ENCODE results near the gene ESAM. TPM values are rescaled to one million over a fixed set of nuclear protein-coding genes. Genes with fewer than 3 reads are reported as not detected.

The ESAM gene
- total and polyA plus RNA-seq, 2 donors (not counting 1 experiment from before 2014, with no cell fraction given) = 1.4 to 14.5 TPM

DNA sequence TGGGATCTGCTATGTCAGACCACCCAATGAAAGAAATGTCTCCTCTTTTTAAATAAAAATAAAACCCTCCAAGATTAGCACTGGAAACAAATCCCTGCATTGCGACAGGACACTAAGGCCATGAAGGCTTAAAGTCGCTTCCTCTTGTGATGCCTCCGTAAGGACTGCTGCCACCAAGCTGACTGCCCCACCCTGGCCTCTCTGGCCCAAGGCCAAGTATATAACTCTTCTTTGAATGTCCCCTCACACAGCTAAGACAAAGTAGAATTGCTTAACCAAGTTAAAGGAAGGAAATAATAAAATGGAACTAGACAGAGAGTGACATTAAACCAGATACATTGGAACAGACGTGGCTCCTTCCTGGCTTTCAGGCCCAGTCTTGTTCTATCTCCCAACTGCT lies 29.9 kb downstream of the ESAM start:
- DNase-seq = no peak
- TF ChIP-seq, protein P1, sequence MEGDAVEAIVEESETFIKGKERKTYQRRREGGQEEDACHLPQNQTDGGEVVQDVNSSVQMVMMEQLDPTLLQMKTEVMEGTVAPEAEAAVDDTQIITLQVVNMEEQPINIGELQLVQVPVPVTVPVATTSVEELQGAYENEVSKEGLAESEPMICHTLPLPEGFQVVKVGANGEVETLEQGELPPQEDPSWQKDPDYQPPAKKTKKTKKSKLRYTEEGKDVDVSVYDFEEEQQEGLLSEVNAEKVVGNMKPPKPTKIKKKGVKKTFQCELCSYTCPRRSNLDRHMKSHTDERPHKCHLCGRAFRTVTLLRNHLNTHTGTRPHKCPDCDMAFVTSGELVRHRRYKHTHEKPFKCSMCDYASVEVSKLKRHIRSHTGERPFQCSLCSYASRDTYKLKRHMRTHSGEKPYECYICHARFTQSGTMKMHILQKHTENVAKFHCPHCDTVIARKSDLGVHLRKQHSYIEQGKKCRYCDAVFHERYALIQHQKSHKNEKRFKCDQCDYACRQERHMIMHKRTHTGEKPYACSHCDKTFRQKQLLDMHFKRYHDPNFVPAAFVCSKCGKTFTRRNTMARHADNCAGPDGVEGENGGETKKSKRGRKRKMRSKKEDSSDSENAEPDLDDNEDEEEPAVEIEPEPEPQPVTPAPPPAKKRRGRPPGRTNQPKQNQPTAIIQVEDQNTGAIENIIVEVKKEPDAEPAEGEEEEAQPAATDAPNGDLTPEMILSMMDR (IDR thresholded peaks at IDR 0.05) = no peak
- no peak for TF ChIP-seq EZH2 (IDR thresholded peaks at IDR 0.05; ENCODE audit: borderline replicate concordance, insufficient read depth, low read depth, low read length, poor library complexity, severe bottlenecking)
- no peak overlapping the region for H3K27ac ChIP-seq (ENCODE audit: low read length in 2 of 2)
- intact Hi-C loops (cut with micrococcal nuclease) = no loop called here
- no peaks in the 10 kb centered on the region for H3K36me3 ChIP-seq (replicated peaks in 1 of 2; ENCODE audit: control extremely low read depth in 1 of 2, control insufficient read depth in 1 of 2, extremely low read depth in 1 of 2, insufficient read depth in 2 of 2, low read length in 1 of 2)
- peaks cover 2% of the 10 kb centered on the region for H3K4me1 Mint-ChIP-seq
- 95% methylated on average over 3 of the region's 4 CpGs for WGBS (ENCODE audit: insufficient coverage)
- H3K4me1 ChIP-seq (ENCODE audit: control insufficient read depth in 2 of 2, insufficient read depth in 2 of 2, low read length in 2 of 2) = no peaks in the 10 kb centered on the region
- H3K9me3 Mint-ChIP-seq (ENCODE audit: insufficient read depth) = no peaks in the 10 kb centered on the region
- no peaks in the 10 kb centered on the region for H3K79me2 ChIP-seq (ENCODE audit: control insufficient read depth, insufficient read depth, low read length)
- H3K4me3 Mint-ChIP-seq = no peak overlapping the region
- ChIA-PET POLR2A (no interaction called here), CTCF (interaction anchor here (1.0 kb wide), 1 partner anchor 62 kb away, joined by 4 read pairs; no protein-coding TSS in a partner anchor)
- ATAC-seq (ENCODE audit: low read depth) = no peak
- H3K4me3 ChIP-seq (ENCODE audit: control extremely low read depth in 1 of 5, extremely low read depth in 1 of 5, insufficient read depth in 1 of 5, low read depth in 2 of 5, low read length in 4 of 5) = no peak overlapping the region
- no peak overlapping the region for H3K27ac Mint-ChIP-seq
- no peak overlapping the region for H3K9ac ChIP-seq (ENCODE audit: low read length)
- no peak overlapping the region for H3K4me2 ChIP-seq (replicated peaks; ENCODE audit: low read depth, low read length, poor library complexity, severe bottlenecking)
- no peak overlapping the region for H2AFZ ChIP-seq (ENCODE audit: insufficient read depth, low read depth, low read length, poor library complexity, severe bottlenecking)
- no peaks in the 10 kb centered on the region for H3K9me3 ChIP-seq (ENCODE audit: control extremely low read depth in 1 of 3, control insufficient read depth in 2 of 3, insufficient read depth in 1 of 3, low read length in 2 of 3)
- no peaks in the 10 kb centered on the region for H3K27me3 ChIP-seq (replicated peaks in 1 of 4; ENCODE audit: control extremely low read depth in 1 of 4, control insufficient read depth in 3 of 4, insufficient read depth in 4 of 4, low read length in 3 of 4)
- no peaks in the 10 kb centered on the region for H3K27me3 Mint-ChIP-seq
- H4K20me1 ChIP-seq (ENCODE audit: control insufficient read depth, insufficient read depth, low read length, poor library complexity, severe bottlenecking) = no peaks in the 10 kb centered on the region

DNA sequence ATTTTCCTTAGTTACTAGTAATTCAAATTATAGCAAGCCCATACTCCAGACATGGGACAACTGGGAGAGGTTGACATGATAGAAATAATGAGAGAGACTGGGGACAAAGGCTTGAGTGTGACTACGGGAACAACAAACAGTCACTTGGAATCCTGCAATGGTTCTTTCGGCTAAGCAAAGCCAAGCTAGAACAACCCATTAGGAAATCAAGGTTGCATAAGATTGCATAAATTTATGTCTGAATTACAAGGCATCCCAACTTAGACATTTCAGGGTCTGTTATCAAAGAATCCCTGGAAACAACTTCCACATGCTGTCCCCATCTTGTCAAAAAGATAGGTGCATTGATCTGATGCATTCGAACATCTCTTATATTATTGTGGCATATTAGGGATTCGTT lies 32.5 kb downstream of the ESAM start:
- 100% methylated on average over 1 of the region's 4 CpGs for WGBS (ENCODE audit: insufficient coverage)
- Histone ChIP-seq H3K9ac (ENCODE audit: low read length) (no peak overlapping the region), H3K4me2 (replicated peaks; ENCODE audit: low read depth, low read length, poor library complexity, severe bottlenecking) (no peak overlapping the region), H2AFZ (ENCODE audit: insufficient read depth, low read depth, low read length, poor library complexity, severe bottlenecking) (no peak overlapping the region), H3K27ac (ENCODE audit: low read length in 2 of 2) (no peak overlapping the region), H3K36me3 (replicated peaks in 1 of 2; ENCODE audit: control extremely low read depth in 1 of 2, control insufficient read depth in 1 of 2, extremely low read depth in 1 of 2, insufficient read depth in 2 of 2, low read length in 1 of 2) (no peaks in the 10 kb centered on the region), H3K79me2 (ENCODE audit: control insufficient read depth, insufficient read depth, low read length) (no peaks in the 10 kb centered on the region), H3K4me1 (ENCODE audit: control insufficient read depth in 2 of 2, insufficient read depth in 2 of 2, low read length in 2 of 2) (peaks cover 16 to 18% of the 10 kb centered on the region in 2 donors), H4K20me1 (ENCODE audit: control insufficient read depth, insufficient read depth, low read length, poor library complexity, severe bottlenecking) (no peaks in the 10 kb centered on the region), H3K4me3 (ENCODE audit: control extremely low read depth in 1 of 5, extremely low read depth in 1 of 5, insufficient read depth in 1 of 5, low read depth in 2 of 5, low read length in 4 of 5) (no peak overlapping the region), H3K9me3 (ENCODE audit: control extremely low read depth in 1 of 3, control insufficient read depth in 2 of 3, insufficient read depth in 1 of 3, low read length in 2 of 3) (no peaks in the 10 kb centered on the region), H3K27me3 (replicated peaks in 1 of 4; ENCODE audit: control extremely low read depth in 1 of 4, control insufficient read depth in 3 of 4, insufficient read depth in 4 of 4, low read length in 3 of 4) (no peaks in the 10 kb centered on the region)
- POLR2A ChIA-PET = no interaction called here
- intact Hi-C loops (cut with micrococcal nuclease) = loop anchor here (5.0 kb wide), 1 partner anchor 57 kb away; the partner anchor contains the start of genes SIAE and SPA17
- ATAC-seq (ENCODE audit: low read depth) (no peak), DNase-seq (no peak)
- CTCF ChIA-PET = no interaction called here
- no peak overlapping the region for H3K4me3 Mint-ChIP-seq
- H3K9me3 Mint-ChIP-seq (ENCODE audit: insufficient read depth) = no peaks in the 10 kb centered on the region
- TF ChIP-seq, protein P1 (IDR thresholded peaks at IDR 0.05) = no peak
- TF ChIP-seq EZH2 (IDR thresholded peaks at IDR 0.05; ENCODE audit: borderline replicate concordance, insufficient read depth, low read depth, low read length, poor library complexity, severe bottlenecking) = no peak
- H3K27me3 Mint-ChIP-seq = no peaks in the 10 kb centered on the region
- H3K4me1 Mint-ChIP-seq = peaks cover 23% of the 10 kb centered on the region
- no peak overlapping the region for H3K27ac Mint-ChIP-seq
